HG02938 (cell line): Measurements from ENCODE around the gene VILL.
"Not testable (repeated sequence)": the region's sequence is repeated elsewhere in the genome, so short reads cannot be mapped to it uniquely, and the experiment has no call there.

Source experiments
- ATAC-seq: cut with Tn5 transposase; IDR thresholded peaks from one replicate; pipeline ENCODE4 v1.9.1; 2021; ENCODE audit warnings: mild to moderate bottlenecking, moderate library complexity; ENCODE audit not compliant: unreplicated experiment

VILL gene

GRCh38 chr3:37963016-37963415 is 27.6 kb upstream of the VILL start:
- no peak for ATAC-seq

GRCh38 chr3:37963635-37964034 is 27.0 kb upstream of the VILL start:
- ATAC-seq, result no peak

DNA sequence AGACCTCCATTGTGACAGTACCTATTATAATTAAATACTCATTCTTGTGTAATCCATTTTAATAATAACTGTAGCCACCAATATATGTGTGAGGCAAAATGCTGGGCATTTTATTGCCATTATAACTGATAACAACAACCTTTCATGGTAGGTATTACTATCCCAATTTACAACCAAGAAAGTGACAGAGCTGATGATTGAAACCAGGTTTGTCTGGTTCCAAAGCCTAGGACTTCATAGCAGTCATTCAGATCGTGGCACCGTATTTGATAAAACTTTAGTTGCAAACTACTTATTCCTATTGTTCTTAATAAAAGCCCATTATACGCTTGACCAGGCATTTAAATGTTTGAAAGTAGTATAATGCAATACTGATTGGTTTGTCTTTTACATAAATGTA is 26.4 kb upstream of the VILL start:
- ATAC-seq, result no peak

GRCh38 chr3:37964716-37965115 is 25.9 kb upstream of the VILL start:
- no peak for ATAC-seq

DNA sequence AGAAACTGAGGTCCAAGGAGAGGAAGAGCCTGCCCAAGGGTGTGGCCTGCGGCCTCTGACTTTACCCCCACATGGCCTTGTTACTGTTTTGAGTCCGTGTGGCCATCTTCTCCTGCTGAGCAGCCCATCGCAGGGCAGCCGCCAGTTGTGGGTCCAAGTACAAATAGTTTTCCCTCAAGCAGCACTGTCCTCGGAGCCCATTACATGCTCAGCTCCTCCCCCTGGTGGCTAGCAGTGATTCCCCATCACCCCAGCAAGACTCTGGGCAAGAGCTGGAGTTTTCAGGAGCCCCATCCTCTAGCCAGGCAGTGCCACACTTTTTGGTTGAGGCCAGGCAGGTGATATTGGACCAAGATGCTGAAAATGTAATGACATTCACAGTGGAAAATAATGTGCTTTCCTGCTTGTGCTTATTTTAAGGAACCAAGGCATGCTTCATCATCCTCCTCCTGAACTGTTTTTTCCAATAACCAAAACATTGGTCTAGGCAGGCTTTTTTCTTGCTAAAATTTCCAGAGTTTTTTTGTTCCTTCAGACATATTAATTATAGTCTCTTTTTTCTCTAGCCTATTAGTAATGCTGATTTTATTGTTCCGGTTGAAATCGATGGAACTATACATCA is 23.2 kb upstream of the VILL start:
- ATAC-seq, result peak; percentile 72

DNA sequence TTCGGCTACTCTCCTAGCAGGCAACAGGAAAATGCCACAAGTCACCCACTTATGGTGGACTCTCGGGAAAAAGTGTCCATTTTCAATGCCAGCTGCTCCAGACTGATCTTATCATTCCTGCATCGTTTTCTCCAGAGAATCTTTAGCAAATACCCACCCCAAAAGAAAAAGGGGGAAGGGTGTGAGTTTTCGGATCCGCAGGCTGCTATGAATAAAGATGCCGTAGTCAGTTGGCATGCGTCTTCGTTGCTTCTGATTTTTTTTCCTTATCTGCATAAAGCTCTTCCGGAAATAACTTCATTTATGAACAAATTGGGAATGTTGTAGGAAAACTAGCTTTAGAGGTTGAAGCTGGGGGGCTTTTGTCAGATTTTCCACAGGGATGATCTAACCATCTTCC is 22.4 kb upstream of the VILL start:
- ATAC-seq, result no peak

DNA sequence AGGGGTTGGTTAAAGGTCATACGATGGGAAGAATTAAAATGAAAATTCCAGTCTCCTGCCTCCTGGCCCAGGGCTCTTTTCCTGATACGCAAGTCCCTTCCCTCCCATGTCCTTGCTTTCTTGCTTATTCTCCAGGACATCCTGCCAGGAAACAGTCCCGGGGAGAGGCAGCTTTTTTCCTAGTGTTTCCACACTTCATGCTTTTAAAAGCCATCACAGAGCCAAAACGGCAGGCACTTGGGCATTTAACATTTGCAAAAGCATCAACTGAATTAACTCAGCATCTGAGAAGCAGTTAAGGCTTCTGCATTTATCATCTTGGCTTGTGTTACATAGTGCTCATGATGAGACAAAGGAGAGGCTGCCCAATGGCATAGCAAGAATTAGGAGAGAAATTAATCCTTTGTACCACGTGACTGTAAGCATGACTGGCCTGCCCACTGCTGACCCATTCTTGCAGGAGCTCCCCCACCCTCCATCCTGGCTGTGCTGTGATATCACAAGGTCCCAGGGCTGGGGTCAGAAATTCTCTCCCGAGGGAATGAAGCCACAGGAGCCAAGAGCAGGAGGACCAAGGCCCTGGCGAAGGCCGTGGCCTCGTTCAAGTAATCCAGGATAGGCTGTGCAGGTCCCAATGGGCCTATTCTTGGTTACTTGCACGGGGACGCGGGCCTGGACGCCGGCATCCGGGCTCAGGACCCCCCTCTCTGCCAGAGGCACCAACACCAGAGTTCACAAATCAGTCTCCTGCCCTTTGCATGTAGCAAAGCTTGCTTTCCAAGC is 21.6 kb upstream of the VILL start:
- ATAC-seq, result no peak

DNA sequence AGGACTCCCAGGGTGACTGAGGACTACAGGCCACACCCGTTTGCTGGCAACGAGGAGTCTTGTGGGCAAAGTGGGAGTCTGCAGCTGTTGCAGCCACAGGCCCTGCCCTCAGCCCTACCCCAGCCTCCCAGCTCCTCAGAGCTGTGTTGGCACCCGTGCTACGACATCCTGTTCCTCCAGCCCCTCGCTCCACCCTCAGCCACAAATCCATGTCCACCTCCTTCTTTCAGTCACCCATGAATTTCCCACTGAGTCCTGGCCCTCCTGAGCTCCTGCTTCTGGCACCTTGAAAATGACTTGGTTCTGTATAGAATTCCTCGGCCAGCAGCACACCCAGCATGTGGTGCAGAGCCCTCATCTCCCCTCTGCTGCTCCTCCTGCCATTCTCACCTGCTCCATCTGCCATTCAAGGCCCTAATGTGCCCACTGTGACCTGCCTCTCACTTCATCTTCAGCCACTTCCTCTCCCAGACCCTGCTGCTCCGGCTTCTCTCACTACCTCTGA is 20.9 kb upstream of the VILL start:
- no peak for ATAC-seq

DNA sequence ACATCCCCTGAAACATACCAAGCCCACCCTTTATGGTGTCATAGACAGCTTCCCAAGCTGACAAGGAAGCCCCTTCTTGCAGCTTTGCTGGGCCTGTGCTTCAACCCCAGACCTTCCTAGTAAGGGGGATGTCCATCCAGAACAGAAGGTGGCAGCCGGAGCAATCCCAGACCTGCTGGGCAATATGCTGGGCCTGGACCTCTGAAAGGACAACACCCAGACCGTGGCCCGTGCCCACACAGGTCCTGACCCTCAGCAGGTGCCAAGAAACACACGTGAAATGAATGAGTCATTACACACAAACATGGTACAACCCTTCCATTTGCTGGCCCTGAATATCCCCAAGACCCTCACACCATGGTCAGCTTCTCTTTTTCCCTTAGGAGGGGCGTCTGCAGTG is 19.8 kb upstream of the VILL start:
- no peak for ATAC-seq

DNA sequence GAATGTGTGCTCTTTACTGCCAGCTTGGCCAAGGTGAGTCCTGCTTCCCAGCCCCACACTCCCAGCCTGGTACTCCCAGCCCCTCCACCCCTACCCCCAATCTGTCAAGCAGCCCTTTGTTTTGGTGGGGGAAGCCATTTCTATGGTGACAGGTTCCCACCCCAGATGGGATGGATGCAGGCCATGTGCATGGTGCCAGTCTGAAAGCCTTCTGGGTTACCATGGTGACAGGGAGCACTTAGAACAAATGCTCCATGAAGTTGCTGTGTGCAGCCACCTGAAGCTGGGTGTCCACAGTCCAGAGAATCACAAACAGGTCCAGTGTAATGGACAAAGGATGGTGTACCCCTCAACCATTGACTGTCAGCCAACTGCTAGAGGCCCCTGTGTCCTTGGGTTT is 19.1 kb upstream of the VILL start:
- no peak for ATAC-seq

- not testable (repeated sequence) for ATAC-seq
Observed at GRCh38 chr3:37972056-37972455, 18.5 kb upstream of the VILL start.

- ATAC-seq, result no peak
Observed at GRCh38 chr3:37973246-37974054, 17.1 kb upstream of the VILL start.

GRCh38 chr3:37974121-37975083 is 16.2 kb upstream of the VILL start:
- peak; percentile 66 for ATAC-seq

DNA sequence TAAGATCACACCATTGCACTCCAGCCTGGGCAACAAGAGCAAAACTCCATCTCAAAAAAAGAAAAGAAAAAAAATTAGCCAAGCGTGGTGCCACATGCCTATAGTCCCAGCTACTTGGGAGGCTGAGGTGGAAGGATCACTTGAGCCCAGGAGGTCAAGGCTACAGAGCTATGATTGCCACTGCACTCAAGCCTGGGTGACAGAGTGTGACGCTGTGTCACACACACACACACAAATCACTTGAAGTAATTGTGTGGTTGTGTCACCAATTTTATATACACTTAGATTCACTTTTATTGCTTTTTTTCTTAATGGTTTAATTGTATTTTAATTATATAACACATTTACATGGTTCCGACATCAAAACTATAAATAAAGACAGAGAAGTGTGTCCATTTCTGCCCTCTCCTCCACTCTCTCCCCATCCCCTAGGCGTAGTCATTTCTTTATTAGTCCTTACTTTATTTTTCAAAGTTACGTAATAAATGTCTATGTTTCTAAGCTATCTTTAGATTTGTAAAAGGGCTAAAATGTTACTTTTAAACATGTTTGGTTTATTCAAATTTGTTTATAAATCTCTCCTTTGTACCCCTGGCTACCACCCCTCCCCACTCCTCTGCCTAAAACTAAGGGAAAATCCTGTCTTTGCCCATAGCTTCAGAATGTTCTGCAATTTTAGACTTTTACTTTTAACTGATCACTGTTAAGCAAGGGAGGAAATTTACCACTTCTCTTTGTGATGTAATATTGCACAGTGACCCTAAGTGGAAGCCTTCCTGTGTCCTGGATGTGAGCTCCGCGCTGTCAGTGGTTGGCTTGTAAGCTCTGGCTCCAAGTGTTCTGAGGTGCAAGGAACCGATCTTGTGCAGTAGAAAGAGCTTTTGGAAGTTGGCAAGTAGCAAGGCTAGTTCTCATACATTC is 10.8 kb upstream of the VILL start:
- ATAC-seq, result no peak

DNA sequence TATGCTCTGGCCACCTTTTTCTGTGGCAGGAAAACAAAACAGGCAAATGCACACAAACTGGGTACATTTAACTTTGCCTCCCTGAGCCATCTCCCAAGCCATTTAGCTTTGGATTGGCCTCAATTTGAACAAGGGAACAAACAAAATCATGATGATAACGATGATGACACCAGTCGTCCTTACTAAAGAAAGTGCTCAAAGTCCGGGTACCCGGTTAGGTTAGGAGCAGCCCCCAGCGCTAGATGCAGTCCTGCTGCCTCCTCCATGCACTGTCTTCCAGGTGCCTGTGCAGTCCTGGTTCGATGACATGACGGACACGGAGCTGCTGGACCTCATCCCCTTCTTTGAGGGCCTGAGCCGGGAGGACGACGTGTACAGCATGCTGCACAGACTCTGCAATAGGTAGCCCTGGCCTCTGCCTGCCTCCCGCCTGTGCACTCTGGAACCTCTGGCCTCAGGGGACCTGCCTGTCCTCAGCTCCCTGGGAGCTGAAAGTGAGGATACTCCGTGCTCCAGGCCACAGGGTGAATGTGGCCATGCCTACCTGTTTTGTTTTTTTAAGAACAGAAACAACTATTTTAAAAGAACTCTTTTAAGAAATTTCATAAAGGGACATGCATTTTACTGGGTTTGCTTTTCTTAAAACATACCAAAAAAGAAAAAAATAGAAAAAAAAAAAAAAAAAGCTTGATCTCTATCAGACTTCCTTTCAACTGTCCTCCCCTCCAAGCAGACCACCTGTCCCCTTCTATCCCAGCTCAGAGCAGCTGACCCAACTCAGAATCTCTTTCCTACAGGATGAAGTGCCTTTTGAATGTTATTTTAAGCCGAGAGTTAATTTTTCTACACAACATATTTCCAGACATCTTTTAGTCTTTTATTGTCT is 9.9 kb upstream of the VILL start:
- no peak for ATAC-seq

- ATAC-seq, result no peak
Observed at GRCh38 chr3:37981348-37981664, 9.3 kb upstream of the VILL start.

DNA sequence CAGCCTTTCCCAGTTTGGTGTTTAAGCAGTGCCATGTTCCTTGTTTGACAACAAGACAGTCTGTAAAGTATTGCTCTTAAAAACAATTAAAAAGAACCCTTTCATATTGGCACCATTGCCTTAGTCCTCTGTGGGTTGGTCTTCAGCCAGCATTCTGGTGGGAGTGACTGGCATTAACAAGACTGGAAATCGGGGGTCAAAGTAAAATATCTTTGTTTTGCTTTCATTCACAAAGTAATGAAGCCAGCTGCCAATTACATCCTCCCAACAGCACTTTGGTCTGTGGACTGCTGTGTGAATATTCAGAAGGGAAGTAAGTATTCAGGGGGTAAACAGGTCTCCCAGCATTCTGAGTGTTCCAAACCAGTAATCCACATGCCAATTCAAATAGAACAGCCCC is 8.3 kb upstream of the VILL start:
- ATAC-seq, result no peak

DNA sequence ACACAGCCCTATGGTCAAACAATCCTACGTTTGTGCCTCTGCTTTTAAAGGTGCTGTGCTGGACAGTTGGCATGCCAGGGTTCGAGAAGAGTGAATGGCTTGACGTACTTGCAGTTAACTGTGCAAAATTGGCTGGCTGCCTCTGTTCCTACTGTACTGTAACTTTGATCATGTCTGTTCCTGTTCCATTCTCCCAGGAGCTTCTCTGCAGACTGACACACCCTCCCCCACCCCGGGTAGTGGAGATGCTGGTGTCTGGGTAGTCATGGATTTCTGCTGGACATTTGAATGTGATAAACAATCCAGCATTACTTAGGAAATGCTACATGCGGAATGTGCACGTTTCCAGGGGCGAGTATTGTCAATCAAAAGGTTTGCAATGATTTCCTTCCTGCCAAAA is 6.5 kb upstream of the VILL start:
- ATAC-seq, result no peak

DNA sequence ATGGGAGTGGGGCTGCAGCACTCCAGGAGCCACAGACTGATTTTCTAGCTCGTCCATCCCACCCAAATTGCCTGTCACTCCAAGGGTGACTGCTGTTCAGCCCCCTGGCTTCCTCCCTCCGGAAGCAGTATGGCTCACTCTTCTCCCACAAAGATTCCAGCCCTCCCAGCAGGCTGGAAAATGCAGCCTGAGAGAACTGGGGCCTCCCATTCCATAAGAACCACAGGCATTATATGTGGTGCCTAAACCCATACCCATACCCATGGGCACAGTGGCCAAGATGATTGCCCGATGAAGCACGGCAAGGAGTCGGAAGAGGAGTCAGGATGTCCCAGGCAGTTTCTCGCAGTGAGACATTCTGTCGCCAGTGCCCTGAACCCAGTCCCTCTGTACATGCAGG is 6.0 kb upstream of the VILL start:
- ATAC-seq, result no peak
